VCaP (cell line): ENCODE results near the gene MACROD2.
A peak's percentile ranks its signal among the peaks of the same experiment; 100 is the strongest.

ENCODE experiments used
- H3K27ac ChIP-seq: fragments of 450-650 bp; 2 replicates; pipeline ENCODE4 v1.5.1; 2017
- TF ChIP-seq, protein P1 (sequence below): fragments of 450-650 bp; conservative IDR thresholded peaks from 2 replicates; pipeline ENCODE4 v1.5.1; 2017; ENCODE audit warnings: mild to moderate bottlenecking, moderate library complexity

The MACROD2 gene

DNA sequence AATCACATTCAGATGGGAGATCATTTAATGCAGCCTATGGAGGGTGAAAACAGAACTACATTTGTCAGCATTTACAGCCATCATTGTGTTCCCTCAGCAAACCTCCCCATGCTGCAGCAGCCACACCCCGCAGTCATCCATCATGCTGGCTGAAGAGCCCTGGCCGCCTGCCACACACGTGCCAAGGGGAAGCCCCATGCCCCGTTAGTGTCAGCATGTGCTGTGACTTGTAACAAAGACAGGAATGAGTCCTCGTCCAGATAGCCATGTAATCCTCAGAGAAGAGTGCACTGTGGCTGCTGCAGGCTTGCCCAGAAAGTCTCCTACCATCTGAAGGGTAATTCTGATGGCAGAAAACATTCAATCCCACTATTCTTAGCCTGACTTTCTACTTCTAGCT lies 1480.2 kb downstream of the MACROD2 start:
- TF ChIP-seq, protein P1, sequence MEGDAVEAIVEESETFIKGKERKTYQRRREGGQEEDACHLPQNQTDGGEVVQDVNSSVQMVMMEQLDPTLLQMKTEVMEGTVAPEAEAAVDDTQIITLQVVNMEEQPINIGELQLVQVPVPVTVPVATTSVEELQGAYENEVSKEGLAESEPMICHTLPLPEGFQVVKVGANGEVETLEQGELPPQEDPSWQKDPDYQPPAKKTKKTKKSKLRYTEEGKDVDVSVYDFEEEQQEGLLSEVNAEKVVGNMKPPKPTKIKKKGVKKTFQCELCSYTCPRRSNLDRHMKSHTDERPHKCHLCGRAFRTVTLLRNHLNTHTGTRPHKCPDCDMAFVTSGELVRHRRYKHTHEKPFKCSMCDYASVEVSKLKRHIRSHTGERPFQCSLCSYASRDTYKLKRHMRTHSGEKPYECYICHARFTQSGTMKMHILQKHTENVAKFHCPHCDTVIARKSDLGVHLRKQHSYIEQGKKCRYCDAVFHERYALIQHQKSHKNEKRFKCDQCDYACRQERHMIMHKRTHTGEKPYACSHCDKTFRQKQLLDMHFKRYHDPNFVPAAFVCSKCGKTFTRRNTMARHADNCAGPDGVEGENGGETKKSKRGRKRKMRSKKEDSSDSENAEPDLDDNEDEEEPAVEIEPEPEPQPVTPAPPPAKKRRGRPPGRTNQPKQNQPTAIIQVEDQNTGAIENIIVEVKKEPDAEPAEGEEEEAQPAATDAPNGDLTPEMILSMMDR = no peak
- no peak overlapping the region for H3K27ac ChIP-seq

DNA sequence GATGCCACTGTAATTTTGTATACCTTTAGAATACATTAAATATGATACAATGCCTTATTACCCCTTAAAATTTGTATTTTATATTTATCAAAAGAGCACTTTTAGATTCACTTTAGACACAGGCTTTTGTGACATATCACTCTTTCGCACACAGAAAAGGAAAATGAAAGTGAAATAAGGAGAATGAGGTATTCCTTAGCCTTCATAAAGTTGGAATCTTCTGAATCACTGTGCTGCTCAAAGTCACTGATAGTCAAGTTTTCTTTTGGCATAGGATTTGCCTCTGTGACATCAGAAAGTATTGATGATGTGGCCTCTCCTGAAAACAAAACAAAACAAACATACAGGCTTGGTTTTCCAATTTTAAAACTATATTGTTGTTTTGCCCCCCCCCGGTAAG lies 1480.9 kb downstream of the MACROD2 start:
- no peak overlapping the region for H3K27ac ChIP-seq
- TF ChIP-seq, protein P1 = no peak

DNA sequence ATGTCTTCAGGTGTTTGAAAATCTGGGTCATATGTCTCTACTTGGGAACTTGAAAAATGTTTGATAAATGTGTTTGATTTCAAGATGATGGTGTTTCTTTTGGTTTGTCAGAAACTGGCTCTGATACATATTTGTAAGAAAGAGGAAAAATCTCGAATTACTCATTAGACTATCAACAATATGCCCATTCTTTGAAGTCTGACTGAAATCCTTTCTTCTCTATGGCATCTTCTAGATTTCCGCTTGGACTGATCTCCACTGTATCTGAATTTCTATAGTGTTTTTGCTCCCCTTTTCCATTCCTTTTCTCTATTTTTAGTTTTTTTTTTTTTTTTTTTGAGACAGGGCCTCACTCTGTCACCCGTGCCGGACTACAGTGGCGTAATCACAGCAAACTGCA lies 1481.5 kb downstream of the MACROD2 start:
- TF ChIP-seq, protein P1 = no peak
- no peak overlapping the region for H3K27ac ChIP-seq

GRCh38 chr20:15482525-15482924 lies 1487.2 kb downstream of the MACROD2 start:
- TF ChIP-seq, protein P1 = no peak; the same call in 1 of the 2 replicates
- no peak overlapping the region for H3K27ac ChIP-seq

DNA sequence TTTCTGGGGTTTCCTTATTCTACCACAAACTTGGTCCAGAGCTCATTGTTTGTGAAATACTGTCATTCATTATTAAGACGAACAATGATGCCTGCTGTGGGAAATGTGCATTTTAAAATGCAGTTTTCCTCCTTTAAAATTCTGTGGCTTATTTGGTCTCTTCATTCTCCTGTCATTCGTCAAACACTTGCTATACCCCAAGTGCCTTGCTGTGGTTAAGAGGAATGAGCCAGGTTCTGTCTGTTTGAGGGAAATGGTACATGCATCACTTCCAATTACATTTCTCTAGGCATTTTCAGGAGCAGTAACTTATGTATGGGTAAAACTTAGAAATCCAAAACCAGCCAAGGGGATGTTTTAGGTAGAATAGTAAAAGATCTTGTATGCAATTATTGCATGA lies 1490.2 kb downstream of the MACROD2 start:
- no peak overlapping the region for H3K27ac ChIP-seq
- TF ChIP-seq, protein P1 = no peak

DNA sequence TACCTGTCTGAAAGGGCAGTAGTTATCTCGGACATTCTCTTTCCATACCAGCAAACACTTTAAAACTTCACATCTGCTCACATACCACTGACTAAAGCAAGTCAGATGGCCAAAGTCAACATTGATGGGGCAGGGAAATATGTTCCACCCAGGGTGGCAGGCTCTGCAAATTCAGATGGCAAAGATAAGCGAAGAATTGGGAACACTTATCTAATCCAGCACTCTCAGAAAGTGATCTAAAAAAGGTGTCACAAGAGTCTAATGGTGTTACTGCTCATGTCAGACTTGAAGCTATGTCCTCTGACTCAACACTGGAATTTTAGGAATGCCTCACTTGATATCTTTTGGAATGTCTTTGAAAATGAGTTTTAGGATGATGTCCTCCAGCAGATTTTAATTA lies 1491.7 kb downstream of the MACROD2 start:
- H3K27ac ChIP-seq = no peak overlapping the region
- TF ChIP-seq, protein P1 = no peak

DNA sequence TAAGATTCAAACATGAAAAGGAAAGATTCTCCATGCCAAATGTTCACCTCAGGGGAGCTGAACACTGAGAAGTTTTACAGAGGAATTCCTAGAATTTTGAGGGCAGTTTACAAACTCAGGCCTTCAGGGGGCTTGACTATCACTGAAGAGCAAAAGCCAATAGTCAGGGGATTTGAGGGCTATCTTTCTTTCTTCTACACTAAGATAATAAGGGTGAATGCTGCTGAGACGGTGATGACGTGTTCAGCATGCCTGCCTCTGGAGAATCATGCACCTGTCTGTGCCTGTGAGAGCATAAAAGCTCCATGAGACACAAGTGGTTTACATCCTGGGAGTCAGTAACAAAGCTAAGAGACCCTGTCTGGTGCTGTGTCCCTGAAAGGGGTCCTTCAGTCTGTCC lies 1492.4 kb downstream of the MACROD2 start:
- H3K27ac ChIP-seq = no peak overlapping the region
- TF ChIP-seq, protein P1 = no peak

DNA sequence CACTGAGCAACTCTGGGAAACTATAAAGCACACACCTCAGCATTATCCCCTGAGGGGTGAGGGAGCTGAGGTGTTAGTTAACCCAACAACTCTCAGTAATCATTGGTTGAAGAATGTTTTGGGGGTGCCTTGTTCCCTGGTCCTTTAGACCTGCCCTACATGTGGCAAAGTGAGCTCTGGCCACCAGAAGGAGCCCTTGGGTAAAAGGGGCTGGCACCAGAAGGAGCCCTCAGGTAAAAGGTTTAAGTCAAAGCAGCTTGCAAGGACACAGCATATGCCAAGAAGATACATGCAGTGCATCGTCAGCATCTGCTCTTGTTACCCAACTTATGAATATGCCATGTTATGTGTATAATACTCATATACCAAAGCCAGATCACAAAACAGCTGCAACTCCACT lies 1496.3 kb downstream of the MACROD2 start:
- no peak overlapping the region for H3K27ac ChIP-seq
- TF ChIP-seq, protein P1 = peak; percentile 83
